ENCODE measurements around the gene DUSP22.

DUSP22 gene

DNA sequence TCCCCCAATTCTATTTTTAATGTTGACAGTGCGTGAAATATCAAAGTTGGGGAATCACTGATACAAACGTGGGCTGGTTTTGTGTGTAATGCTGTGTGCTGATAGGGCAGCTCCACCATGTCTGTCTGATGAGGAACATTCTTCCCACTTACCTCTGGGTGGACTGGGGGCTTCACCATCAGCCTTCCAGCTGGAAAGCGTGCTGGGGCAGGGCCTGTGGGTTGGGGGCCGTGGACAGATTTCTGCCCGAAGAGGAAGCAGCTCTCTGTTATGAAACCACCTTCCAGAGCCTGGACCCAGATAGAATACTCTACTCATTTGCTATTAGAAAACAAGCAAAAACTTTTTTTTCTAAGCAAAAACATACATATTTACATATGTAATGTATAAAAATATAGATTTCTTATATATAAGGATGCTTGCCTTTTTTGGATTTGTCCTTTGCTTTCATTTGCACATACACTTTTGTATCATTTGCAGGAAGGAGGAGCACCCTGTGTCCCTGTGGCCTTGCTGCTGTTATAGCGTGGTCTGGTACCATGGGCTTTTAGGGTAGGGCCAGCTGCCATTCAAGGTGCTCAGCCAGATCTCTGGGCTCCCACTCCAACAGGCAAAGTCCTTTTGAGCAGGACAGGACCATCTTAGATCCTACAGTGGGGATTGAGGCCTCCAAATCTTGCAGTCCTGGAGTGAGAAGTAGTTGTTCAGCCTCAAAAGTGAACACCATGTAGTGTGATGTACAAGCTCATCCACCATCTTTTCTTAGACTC is 48.1 kb downstream of the DUSP22 start:
- no peak overlapping the region for H3K27ac ChIP-seq
- TF ChIP-seq, protein P1, sequence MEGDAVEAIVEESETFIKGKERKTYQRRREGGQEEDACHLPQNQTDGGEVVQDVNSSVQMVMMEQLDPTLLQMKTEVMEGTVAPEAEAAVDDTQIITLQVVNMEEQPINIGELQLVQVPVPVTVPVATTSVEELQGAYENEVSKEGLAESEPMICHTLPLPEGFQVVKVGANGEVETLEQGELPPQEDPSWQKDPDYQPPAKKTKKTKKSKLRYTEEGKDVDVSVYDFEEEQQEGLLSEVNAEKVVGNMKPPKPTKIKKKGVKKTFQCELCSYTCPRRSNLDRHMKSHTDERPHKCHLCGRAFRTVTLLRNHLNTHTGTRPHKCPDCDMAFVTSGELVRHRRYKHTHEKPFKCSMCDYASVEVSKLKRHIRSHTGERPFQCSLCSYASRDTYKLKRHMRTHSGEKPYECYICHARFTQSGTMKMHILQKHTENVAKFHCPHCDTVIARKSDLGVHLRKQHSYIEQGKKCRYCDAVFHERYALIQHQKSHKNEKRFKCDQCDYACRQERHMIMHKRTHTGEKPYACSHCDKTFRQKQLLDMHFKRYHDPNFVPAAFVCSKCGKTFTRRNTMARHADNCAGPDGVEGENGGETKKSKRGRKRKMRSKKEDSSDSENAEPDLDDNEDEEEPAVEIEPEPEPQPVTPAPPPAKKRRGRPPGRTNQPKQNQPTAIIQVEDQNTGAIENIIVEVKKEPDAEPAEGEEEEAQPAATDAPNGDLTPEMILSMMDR (conservative IDR thresholded peaks at IDR 0.05) = no peak

DNA sequence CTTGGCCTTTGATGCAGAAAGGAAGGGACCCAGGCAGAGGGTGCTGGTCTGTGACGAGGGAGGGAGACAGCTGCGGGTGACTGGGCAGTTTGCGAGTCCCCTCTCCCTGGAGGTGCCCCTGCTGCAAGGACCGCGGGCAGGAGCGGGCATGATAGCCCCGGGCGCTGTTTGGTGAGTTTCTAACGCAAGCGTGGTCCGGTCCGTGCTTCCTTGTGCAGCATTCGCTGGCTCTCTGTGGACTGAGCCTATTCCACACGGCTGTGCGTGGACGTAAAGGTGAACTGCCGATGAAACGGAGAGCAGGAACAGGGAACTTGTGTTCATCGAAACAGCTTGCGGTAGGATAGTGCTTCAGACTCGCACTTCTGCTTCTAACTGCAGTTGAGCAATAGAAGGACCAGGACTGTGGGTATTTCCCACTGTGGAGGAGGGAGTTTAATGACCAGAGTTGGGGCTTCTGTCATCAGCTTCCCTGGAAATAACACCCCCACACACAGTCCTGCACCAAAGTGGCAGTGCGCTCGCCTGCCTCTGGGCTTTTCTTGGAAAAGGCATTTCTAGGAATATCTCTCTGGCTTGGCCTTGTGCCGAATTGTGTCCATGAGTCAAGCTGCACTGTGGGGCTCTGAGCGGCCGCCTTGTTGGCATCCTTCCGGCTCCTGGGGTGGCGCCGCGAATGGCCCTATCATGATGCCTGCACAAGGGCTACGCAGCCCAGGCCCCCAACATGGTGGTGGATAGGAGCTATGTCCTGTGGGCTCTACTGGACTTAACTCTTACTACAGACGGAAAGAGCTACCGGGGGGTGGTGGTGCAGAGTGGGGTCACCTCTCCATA is 48.9 kb downstream of the DUSP22 start:
- H3K27ac ChIP-seq = no peak overlapping the region
- TF ChIP-seq, protein P1 (conservative IDR thresholded peaks at IDR 0.05) = no peak

DNA sequence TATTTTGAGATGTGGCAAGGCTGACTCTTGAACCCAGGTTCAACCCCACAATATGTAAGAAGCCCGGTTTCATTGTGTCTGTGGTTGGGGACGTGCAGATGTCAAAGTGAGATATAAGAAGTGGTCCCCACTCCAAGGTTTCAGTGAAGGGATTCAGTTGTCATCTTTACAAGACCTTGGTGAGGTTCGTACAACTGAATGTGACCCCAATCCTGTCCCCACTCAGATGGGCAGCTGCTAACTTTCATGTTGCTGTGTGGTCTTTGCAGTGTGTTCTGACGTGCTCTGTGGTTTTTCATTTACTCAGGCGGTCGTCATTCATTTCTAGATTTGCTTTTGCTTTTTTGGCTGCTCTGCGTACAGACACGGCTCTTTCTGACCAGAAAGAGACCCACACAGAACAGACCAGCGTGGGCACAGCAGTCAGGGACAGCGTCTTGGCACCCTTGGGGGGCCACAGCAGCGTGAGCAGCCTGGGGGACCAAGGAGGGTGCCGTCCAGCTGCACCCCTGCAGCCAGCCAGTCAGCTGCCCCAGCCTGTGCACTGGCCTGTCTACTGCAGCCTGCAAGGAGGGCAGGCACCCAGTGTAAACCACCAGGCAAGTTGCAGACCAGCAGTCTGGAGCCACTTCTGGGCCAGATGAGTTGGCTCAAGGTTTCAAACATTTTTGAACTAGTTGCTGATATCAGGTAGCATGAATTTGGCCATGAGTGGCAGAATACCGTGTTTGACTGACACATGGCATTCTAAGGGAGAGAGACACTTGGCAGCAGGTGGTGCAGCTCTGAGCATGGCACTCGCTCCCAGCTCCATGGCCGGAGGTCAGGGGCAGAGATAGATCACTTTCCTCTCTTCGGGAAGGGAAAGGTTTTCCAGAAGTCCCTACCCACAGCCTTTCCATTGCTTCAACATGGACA is 49.9 kb downstream of the DUSP22 start:
- no peak overlapping the region for H3K27ac ChIP-seq
- TF ChIP-seq, protein P1 (conservative IDR thresholded peaks at IDR 0.05) = no peak

DNA sequence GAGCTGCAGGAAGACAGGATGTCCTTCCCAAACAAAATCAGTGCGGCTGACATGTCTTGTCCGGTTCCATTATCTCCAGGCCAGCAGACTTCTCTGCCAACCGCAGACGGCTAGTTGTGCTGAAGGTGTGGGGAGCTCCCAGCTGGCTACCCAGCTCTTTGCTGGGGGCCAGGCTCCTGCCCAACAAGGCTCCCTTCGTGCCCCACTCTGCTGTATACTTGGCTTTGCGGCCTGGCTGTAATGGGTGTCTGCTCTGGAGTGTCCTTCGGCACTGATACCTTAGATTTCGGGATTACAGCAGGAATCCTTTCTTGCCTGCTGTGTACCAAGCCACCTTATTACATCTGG is 50.5 kb downstream of the DUSP22 start:
- H3K27ac ChIP-seq = no peak overlapping the region

DNA sequence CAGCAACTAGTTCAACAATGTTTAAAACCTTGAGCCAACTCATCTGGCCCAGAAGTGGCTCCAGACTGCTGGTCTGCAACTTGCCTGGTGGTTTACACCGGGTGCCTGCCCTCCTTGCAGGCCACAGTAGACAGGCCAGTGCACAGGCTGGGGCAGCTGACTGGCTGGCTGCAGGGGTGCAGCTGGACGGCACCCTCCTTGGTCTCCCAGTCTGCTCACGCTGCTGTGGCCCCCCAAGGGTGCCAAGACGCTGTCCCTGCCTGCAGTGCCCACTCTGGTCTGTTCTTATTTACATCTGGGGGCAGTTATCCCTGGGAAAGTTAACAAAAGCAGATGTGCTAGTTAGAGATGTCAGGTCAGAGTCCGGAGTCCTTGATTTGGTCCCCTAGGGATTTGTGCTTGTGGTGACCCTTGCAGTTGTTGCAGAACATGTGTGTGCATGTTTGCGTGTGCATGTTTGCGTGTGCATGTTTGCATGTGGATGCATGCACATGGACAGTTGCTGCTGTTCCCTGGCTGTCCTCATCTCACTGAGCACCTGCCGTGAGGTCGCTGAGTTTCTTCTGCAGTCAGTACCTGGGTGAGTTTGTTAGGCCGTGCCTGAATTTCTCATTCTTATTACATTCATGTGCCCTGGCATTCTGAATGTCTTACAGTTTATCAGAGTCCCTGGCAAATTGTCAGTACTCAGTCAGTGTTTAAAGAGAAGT is 51.1 kb downstream of the DUSP22 start:
- no peak overlapping the region for H3K27ac ChIP-seq
- TF ChIP-seq, protein P1 (conservative IDR thresholded peaks at IDR 0.05) = no peak

More for the DNA sequence above, 50.5 kb downstream of the DUSP22 start:
- TF ChIP-seq, protein P1 (conservative IDR thresholded peaks at IDR 0.05) = no peak

DNA sequence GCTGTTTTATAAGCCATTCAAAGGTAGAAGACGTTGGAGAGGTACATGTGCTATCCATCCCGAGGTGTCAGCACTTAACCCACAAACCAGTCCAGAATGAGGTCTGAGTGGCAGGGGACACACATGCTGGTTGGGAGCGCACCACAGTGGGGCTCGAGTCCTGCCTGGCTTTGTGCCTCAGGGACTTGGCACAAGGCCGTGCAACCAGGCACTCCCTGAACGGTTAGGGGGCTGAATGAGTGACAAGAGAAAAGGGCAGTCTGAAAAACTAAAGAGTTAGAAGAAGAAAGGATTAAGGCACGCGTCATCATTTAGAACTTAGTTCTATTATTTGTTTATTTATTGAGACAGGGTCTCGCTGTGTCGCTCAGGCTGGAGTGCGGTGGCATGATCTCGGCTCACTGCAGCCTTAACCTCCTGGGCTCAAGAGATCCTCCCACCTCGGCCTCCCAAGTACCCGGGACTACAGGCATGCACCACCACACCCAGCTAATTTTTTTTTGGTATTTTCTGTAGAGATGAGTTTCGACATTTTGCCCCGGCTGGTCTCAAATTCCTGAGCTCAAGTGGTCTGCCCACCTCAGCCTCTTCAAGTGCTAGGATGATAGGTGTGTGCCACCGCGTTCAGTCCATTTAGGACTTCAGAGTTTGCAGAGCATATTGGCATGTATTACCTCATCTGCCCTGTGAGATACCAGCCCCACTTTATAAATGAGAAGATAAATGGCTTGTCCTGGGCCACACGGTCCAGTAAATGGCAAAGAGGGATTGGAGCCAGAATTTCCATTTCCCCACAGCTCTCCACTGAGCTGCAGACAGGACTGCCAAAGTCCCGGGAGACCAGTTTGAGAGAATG is 51.9 kb downstream of the DUSP22 start:
- no peak overlapping the region for H3K27ac ChIP-seq
- TF ChIP-seq, protein P1 (conservative IDR thresholded peaks at IDR 0.05) = no peak
